Duodenal mucosa (tissue), 2 donors: ENCODE data around the gene WDR5.

ENCODE experiments used
- H3K27ac ChIP-seq: one replicate; pipeline ENCODE4 v1.7.0; 2013; ENCODE audit warnings: low read depth, low read length
- H3K27me3 ChIP-seq, 2 donors: one replicate each; pipeline ENCODE4 v1.7.0; 2013; ENCODE audit warnings: low read length in 2 of 2, control low read depth in 1 of 2; ENCODE audit not compliant: insufficient read depth in 2 of 2, control insufficient read depth in 1 of 2
- H3K36me3 ChIP-seq, 2 donors: one replicate each; pipeline ENCODE4 v1.7.0; 2013; ENCODE audit warnings: low read length in 2 of 2, control low read depth in 1 of 2; ENCODE audit not compliant: insufficient read depth in 2 of 2, control insufficient read depth in 1 of 2
- H3K4me1 ChIP-seq, 2 donors: one replicate each; pipeline ENCODE4 v1.7.0; 2013; ENCODE audit warnings: low read length in 2 of 2, control low read depth in 1 of 2; ENCODE audit not compliant: insufficient read depth in 2 of 2, control insufficient read depth in 1 of 2
- H3K4me3 ChIP-seq, 2 donors: one replicate each; pipeline ENCODE4 v1.7.0; 2013; ENCODE audit warnings: low read length in 2 of 2, low read depth in 1 of 2
- H3K9ac ChIP-seq, 2 donors: one replicate each; pipeline ENCODE4 v1.7.0; 2013; ENCODE audit warnings: low read length in 2 of 2, low read depth in 1 of 2
- H3K9me3 ChIP-seq, 2 donors: one replicate each; pipeline ENCODE4 v1.7.0; 2013; ENCODE audit warnings: low read length in 2 of 2, control low read depth in 1 of 2; ENCODE audit not compliant: control insufficient read depth in 1 of 2

The WDR5 gene

DNA sequence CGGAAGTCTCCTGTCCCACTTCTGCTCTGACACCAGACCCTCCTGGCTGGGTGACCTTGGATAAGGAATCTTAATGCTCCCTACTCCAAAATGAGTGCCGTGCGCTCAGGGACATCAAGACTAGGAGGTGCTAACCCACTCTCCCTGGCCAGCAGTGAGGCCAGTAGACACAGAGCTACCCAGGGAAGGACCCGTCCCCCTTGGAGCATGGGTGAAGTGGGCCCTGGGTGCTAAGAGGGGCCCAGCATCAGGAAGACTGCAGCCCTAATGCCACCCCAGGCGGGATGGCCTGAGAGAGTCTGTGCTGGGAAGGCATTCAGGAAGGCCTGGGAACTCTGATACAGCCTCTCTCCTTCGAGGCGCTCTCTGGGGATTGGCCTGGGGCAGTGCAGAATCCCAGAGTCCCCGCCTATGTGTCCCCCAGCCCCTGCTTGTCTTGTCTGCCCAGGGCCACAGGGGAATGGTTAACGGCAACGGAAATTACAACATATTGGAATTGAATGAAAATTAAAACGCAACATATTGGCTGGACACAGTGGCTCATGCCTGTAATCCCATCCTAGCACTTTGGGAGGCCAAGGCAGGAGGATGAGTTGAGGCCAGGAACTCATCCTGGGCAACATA lies 58.1 kb downstream of the WDR5 start:
- no peak overlapping the region for H3K27ac ChIP-seq
- no peaks in the 10 kb centered on the region for H3K27me3 ChIP-seq
- H3K9me3 ChIP-seq, result no peaks in the 10 kb centered on the region
- no peak overlapping the region for H3K4me3 ChIP-seq
- H3K36me3 ChIP-seq, result no peaks in the 10 kb centered on the region
- no peak overlapping the region for H3K9ac ChIP-seq
- H3K4me1 ChIP-seq, result peaks cover 0 to 4% of the 10 kb centered on the region in 2 donors

DNA sequence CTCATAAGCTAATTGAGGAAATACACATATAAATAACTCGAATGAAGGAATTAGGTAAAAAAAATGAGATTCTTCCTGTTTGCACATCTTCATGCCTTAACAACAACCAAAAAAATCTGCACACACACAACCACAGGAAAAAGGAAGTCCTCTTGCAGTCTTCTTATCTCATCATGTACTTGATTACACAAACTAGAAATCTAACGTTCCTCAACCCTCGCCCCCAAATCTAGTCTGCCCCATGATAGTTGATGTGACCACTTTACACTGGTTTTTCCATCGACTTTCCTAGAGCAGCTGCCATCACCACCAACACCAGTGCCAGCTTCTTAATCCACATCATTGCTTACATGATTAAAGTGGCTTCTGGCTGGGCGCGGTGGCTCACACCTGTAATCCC lies 59.7 kb downstream of the WDR5 start:
- H3K9ac ChIP-seq, result no peak overlapping the region
- H3K4me3 ChIP-seq, result no peak overlapping the region
- H3K9me3 ChIP-seq, result no peaks in the 10 kb centered on the region
- no peak overlapping the region for H3K27ac ChIP-seq
- no peaks in the 10 kb centered on the region for H3K36me3 ChIP-seq
- H3K4me1 ChIP-seq, result peaks cover 0 to 4% of the 10 kb centered on the region in 2 donors
- no peaks in the 10 kb centered on the region for H3K27me3 ChIP-seq

DNA sequence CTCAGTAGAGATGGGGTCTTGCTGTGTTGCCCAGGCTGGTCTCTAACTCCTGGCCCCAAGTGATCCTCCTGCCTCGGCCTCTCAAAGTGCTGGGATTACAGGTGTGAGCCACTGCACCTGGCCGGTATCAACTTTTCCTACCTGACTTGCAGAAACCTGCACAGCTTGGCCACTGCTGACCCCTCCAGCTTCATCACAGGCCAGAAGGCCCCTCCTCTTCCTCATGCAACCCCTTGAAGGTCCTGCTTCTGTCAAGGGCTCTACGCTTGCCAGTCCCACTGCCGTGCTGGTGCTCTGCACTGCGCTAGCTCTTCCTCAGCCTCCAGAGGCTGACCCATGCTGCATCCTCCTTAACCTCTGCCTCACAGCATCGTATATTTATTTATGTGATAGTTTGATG lies 61.0 kb downstream of the WDR5 start:
- Histone ChIP-seq H3K4me1 (peaks cover 0 to 4% of the 10 kb centered on the region in 2 donors), H3K4me3 (no peak overlapping the region), H3K36me3 (no peaks in the 10 kb centered on the region), H3K27me3 (no peaks in the 10 kb centered on the region), H3K9me3 (no peaks in the 10 kb centered on the region), H3K9ac (no peak overlapping the region), H3K27ac (no peak overlapping the region)

DNA sequence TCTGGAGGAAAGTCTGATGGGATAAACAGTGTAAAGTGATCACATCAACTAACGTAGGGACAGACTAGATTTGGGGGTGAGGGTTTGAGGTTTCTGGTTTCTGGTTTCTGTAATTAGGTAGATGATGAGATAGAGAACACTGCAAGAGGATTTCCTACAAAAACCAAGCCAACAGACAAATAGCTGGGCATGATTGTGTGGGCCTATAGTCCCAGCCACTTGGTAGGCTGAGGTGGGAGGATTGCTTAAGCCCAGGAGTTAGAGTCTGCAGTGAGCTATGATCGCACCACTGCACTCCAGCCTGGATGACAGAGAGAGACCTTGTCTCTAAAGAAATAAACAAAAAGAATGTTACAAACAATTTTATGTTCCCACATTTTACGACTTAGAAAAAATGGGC lies 62.9 kb downstream of the WDR5 start:
- H3K4me3 ChIP-seq, result no peak overlapping the region
- H3K27me3 ChIP-seq, result no peaks in the 10 kb centered on the region
- no peaks in the 10 kb centered on the region for H3K9me3 ChIP-seq
- H3K9ac ChIP-seq, result no peak overlapping the region
- no peak overlapping the region for H3K27ac ChIP-seq
- H3K36me3 ChIP-seq, result no peaks in the 10 kb centered on the region
- H3K4me1 ChIP-seq, result peaks cover 0 to 4% of the 10 kb centered on the region in 2 donors

DNA sequence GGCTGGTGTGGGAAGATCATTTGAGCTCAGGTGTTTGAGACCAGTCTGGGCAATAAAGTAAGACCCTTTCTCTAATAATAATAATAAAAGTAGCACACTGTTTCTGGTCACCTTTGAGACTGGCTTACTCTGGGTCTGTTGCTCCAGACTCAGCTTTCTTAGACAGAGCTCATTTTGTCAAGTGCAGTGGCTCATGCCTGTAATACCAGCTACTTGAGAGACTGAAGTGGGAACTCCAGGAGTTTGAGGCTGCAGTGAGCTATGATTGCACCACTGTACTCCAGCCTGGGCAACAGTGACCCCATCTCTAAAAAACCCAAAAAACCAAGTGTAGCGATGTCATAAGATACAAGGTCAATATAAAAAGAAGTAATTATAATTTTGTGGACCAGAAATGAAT lies 64.8 kb downstream of the WDR5 start:
- Histone ChIP-seq H3K27ac (no peak overlapping the region), H3K4me1 (peaks cover 9% of the 10 kb centered on the region in 2 donors), H3K27me3 (no peaks in the 10 kb centered on the region), H3K9me3 (no peaks in the 10 kb centered on the region), H3K4me3 (no peak overlapping the region), H3K9ac (no peak overlapping the region), H3K36me3 (no peaks in the 10 kb centered on the region)

DNA sequence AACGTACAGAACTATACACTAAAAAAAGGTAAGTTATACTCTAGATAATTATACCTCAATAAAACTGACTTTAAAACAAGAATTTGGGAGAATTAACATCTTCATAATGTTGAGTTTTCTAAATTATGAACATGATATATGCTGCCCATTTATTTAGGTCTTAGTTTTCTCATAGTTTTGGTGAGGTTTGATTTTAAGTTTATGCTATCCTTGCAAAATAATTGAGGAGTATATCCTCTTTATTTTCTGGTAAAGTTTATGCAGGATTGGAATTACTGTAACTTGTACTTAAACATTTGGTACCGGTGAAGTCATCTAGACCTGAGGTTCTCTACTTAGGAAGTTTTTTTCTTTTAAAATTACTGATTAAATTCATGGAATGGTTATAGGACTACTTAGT lies 67.3 kb downstream of the WDR5 start:
- Histone ChIP-seq H3K27me3 (no peaks in the 10 kb centered on the region), H3K27ac (no peak overlapping the region), H3K9me3 (no peaks in the 10 kb centered on the region), H3K9ac (no peak overlapping the region), H3K4me3 (no peak overlapping the region), H3K4me1 (peaks cover 9% of the 10 kb centered on the region in 2 donors), H3K36me3 (no peaks in the 10 kb centered on the region)

DNA sequence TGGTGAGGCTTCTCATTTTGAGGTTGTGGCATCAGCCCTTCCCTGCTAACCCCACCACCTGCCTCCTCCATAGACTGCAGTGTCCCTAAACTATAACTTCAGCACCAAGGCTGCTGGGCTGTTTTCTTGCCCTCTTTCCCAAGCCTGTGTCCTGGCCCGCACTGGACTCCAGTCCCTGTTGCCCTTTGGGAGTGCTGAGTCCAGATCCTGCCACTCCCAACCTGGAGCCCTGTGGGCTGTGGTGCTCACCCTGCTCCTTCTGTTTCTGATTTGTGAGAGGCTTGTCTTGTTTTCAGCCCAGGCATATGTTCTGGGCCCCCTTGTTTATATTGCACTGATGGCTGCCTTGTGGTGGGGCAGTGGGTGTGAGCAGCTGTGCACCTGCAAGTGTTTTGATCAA lies 68.2 kb downstream of the WDR5 start:
- peaks cover 9% of the 10 kb centered on the region in 2 donors for H3K4me1 ChIP-seq
- H3K9ac ChIP-seq, result no peak overlapping the region

DNA sequence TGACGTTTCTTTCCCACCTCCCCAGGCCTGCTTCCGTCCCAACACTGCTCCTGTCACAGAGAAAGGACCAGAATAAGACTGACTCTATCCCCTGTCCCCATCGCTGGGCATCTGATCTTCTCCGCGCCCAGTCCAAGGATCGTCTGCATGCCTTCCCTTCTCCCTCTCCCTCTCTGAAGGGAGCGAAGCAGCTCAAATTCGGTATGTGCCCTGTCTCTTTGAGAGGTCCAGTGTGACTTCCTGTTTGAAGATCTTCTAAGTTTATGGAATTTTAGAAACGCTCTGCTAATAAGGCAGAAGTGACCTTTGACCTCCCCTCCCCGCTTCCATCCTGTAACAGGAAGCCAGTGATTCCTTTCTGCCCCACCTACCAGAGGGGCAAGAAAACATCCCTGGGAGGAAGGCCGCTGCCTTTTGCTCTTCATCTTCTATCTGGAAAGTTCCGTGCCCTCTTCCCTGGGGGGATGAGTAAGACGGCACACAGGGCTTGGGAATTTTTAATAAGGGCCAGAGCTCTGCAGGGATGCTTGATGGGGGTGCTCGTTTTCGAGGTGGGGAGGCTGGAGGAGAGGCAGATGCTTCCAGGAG lies 69.2 kb downstream of the WDR5 start:
- Histone ChIP-seq H3K27ac (peak overlapping the region; percentile 30), H3K9ac (no peak overlapping the region), H3K4me3 (no peak overlapping the region), H3K9me3 (no peaks in the 10 kb centered on the region), H3K36me3 (no peaks in the 10 kb centered on the region), H3K27me3 (no peaks in the 10 kb centered on the region), H3K4me1 (peaks cover 9% of the 10 kb centered on the region in 2 donors)

More for the DNA sequence above, 68.2 kb downstream of the WDR5 start:
- no peaks in the 10 kb centered on the region for H3K36me3 ChIP-seq
- no peaks in the 10 kb centered on the region for H3K27me3 ChIP-seq
- no peaks in the 10 kb centered on the region for H3K9me3 ChIP-seq
- no peak overlapping the region for H3K4me3 ChIP-seq
- H3K27ac ChIP-seq, result no peak overlapping the region

DNA sequence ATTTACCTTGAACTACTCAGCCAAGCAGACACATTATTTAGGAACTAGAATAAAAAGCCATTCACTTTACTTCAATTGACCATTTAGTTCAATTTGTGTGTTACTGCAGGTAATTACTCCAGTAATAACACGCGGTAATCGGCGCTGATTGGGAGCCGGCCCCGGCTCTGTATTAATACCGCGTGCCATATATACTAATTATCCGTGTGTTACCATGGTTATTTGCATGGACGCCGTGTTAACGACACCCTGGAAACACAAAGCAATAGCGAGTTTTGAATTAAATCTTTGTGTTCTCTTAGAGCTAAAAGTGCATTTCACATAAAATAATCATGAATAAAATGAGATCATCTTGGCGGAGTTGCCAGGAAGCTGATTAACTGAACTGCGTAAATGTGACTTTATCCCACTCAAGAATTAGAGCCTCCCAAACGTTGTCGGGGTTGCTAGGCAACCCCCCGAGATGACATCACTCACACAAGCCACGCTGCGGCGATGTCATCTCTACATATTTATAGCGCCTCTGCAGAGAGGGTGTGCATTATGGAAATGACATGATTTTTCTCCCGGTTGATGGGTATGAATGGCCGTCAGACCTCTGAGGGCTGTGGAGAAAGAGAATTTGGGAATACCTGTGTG lies 69.9 kb downstream of the WDR5 start:
- no peak overlapping the region for H3K27ac ChIP-seq
- H3K9me3 ChIP-seq, result no peaks in the 10 kb centered on the region
- H3K9ac ChIP-seq, result no peak overlapping the region
- no peaks in the 10 kb centered on the region for H3K27me3 ChIP-seq
- H3K4me3 ChIP-seq, result no peak overlapping the region
- no peaks in the 10 kb centered on the region for H3K36me3 ChIP-seq
- H3K4me1 ChIP-seq, result peaks cover 9% of the 10 kb centered on the region in 2 donors
